ENCODE results near the gene JAG1. TPM values are rescaled to one million over a fixed set of nuclear protein-coding genes. Genes with fewer than 3 reads are reported as not detected.

Gene JAG1
- 8.4 and 9.9 TPM in 2 replicates for total RNA-seq (2014; rRNA removed; shearing (Covaris generic))

DNA sequence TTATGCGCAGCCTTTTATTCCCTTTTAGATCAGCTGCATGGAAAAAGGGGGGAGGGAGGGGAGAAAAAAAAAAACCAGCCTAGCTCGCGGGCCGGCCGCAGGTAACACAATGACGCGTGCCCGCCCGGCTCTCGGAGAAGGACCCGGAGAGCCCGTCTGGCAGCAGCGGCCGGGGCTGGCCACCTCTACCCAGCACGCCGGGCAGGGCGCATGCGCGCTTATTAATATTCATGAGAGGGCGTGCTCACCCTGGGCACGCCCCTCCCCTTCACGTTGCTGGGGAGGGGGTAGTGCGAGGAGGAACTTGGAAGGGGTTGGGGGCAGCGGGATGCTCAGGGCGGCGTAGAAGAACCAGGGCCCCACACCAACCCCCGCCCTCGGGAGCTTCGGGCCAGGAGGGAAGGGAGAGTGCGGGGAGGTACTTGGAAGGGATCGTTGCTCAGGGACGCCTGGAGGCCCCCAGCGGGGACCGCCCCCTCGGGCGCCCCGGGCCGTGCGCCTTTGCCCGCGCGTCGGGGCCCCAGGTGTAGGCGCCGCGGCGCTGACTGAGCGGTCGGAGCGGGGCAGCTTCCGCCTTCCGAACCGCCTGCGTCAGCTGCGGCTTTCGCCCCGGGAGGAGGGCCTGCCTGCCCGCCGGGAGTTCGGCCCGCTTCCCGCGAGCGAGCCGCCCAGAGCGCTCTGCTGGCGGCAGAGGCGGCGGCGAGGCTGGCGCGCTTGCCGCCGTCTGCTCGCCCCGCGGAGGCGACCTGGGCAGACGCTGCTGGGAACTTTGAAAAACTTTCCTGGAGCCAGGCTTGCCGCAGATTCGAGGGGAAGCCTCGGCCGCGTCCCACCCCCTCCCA, at the start of gene JAG1:
TSS of gene JAG1 (minus strand) at position 158 of the 842 bp plus-strand sequence. CDS start 469 bp downstream, outside the sequence.
- peak; percentile 89 for DNase-seq (ENCODE audit: low spot score)

DNA sequence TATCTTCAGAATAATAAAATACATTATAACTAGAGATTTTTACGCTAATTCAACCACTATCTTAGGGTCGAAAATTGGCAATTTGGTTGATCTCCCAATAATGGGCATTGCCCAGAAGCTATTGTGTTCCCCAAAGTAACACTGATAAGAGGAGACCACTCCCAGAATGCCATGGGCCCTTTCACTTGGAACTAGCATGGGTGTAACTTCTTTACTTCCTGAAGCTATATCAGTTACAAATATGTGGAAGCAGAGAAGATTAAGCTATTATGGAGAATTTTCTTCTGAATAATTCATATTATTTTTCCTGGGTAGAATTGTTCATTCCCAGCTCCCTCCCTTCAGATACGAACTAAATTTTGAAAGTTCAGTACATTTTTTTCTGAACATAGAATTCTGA, 48.2 kb upstream of the JAG1 start:
- DNase-seq (ENCODE audit: low spot score) = no peak

DNA sequence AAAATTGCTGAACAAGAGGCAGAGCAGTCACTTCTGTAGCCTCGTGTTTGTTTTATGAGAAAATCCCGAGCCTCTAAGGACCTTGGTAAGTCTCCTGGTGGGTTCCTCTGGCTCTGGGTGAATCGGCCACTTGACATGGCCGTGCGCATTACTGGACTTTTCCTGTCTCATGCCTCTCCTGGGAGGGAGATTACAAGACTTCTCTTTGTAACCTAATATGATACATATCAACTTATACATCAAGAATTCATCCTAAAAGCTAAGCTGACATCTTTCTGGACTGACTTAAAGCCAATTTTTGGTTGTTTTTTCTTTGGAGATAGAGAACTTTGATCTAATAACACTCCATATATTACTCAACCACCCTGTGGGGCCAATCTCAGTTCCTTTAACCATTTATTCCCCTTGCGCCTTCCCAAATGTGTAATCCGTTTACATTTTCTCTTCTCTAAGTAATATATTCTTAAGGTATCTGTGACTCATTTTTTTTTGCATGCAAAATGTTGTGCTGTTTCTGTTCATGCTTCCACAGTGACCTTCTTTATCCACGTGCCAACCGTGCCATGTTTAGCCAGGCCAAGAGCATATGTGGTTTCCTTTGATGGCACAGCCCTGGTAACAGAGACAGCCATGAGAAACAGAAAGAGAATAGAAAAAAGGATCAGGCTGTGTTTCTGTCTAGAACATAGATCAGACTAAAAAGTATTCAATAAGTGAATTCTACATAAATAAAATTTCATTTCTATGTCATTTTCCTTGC, 47.5 kb upstream of the JAG1 start:
- peak; percentile 19 for DNase-seq (ENCODE audit: low spot score)

DNA sequence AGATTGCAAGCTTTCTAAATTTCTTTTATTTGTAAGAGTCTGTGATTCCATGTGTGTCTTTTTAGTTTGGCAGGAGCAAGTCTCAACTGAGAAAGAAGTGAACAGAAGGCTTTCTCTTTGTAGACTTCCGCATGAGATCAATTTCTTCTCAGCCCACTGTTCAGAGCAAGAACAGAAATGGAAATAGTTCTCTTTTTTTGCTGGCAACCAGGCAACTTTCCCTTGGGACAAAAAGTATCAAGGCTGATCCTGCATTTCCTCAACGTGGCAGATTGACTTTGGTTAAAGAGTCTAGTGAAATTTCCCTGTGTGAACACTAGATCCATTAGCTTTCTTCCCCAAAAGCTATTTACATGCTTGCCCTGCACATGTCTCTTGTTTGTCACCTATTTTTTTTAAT, 46.8 kb upstream of the JAG1 start:
- DNase-seq (ENCODE audit: low spot score) = no peak

DNA sequence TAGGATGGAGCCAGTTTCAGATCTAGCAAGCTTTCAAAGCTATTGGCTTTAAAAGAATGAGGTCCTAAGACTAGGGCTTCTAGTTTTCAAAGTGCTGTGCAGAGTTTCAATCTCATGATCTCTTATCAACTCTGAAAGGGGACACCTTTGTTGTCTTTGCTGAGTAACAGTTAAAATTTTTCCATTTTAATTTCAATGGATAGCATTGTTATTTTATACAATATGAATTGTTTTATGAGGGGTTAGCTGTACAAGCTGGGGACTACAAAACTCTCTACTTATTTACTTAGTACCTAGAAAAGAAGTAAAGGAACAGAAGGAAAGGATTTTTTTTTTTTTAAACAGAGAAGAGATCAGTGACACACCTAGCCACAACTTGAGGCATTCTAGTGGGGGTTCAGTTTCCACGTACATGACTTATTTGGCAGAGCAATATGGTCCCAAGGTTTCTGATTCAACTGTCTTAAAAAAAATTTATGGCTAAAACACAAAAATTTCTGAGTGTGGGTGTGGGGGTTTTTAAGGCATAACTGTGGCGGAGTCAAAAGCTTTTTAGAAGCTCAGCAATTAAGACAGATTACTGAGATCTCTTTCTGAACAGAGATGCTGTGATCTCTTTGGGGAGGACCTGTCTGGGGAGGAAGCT, 46.1 kb upstream of the JAG1 start:
- DNase-seq (ENCODE audit: low spot score) = no peak

DNA sequence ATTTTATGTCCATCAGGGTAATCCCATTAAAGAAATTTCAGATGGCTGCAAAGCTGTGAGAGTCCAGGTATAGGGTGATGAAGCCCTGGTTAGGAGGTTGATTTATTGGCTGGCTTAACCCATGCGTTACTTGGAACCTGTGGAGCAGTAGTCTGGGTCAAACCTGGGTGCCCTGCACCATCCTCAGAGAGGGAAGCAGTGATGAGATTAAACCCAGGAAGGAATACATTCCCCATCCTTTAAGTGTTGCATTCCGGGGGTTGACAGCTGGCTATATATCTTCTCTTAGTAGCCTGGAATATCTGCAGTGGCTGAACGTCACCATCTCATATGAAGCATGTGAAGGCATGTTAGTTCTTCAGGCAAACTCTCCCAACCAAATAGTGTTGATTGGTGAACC, 44.9 kb upstream of the JAG1 start:
- no peak for DNase-seq (ENCODE audit: low spot score)

DNA sequence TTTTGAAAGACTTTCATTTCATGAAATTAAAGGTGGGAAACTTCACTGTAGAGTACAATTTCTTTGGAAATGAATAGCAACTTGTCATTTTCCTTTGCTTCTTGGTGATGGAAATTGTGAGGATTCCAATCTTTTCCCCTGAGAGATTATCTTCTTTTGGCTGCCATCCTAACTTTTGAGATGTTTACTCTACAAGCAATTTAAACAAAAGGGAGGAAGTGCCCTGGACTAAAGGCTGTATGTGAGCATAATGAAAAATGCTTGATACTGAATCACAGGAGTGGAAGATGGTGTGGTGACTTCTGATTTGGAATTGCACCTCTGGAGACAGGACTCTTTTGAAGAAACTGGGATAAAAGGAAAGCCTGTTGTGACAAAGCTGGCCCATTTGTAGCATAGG, 43.1 kb upstream of the JAG1 start:
- DNase-seq (ENCODE audit: low spot score) = no peak

DNA sequence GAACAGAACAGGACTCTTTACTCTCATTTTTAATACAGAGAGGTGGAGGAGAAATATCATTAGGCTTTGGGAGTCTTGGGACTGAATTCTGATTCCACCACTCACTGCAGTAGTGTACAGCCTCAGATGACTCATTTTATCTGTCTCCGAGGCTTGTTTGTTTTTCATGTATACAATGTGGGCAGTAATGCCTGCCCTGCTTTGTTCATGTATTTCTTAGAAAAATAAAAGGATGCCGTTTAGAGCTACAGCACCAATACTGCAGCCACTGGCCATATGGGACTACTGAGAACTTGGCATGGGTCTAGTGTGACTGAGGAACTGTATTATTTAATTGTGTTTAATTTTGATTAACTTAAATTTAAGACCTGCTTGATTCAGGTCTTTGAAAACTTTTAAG, 41.2 kb upstream of the JAG1 start:
- peak; percentile 72 for DNase-seq (ENCODE audit: low spot score)

DNA sequence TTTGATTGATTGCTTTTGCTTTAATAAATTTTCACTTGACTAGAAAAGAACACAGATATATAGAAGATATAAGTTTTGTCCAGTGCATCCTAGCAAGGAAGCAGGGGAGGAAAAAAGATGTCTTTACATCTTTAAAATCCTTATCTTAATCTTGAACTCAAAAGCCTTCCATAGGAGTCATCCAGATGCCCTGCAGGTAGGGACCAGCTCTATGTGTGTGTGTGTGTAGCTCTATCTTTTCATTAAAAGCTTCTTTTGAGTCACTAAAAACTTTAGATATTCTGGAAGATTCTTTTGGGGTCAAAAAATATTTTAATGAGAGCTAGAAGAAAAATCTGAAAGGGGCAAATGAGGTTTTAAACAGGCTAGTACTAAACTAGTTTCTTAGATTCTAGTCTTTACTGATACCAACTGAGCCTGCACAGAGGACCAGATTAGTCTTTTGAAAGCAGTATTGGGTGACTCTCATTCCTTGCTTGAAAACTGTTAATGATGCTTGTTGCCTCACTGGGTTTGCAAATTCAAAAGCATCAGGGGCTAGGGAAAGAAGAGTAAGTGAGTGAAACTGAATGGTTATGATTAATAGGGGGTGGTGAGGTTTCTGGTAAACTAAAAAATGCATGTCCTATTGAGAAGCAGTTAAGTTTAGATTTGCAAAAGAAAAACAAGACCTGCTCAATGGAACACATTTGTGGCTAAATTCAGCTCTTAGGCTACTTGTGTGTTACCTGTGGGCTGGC, 40.6 kb upstream of the JAG1 start:
- no peak for DNase-seq (ENCODE audit: low spot score)

DNA sequence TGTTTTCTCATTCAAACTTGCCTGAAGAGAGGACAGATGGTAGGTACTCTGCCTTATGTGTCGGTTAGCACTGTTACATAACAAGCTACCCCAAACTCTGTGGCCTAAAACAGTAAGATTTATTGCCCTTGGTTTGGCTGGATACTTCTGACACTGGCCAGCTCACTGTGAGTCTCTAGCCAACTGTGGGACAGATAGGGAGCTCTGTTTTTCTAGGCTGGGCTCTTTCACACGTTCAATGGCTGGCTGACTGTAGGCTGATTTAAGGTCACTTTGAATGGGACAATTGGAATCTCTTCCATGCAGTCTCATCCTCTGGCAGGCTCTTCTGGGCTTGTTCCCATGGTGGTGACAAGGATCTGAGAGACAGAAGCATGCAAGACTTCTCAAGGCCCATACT, 39.4 kb upstream of the JAG1 start:
- DNase-seq (ENCODE audit: low spot score) = no peak

DNA sequence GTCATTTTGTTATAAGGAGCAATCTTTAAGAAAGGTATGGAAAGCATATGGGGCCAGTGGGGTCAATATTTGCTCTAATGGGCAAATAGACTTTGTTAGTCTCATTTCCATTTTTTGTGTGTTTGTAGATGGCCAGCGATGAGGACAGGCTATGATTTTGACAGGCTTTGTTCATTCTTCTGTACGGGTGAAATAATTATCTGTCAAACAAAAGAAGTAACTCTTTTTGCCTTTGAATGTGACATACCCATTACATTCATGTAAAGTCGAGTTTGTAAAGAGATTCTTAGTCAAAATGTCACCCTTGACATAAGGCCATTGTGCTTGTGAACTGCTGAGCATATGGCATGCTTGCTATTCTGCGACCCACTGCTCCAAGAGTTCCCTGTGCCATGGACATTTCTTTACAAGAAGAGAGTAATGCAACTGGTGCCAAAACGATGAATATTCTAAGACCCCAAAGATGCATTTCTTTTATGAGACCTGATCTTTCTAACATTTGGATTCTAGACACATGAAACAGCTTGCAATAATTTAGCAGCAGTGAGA, 38.2 kb upstream of the JAG1 start:
- no peak for DNase-seq (ENCODE audit: low spot score)

DNA sequence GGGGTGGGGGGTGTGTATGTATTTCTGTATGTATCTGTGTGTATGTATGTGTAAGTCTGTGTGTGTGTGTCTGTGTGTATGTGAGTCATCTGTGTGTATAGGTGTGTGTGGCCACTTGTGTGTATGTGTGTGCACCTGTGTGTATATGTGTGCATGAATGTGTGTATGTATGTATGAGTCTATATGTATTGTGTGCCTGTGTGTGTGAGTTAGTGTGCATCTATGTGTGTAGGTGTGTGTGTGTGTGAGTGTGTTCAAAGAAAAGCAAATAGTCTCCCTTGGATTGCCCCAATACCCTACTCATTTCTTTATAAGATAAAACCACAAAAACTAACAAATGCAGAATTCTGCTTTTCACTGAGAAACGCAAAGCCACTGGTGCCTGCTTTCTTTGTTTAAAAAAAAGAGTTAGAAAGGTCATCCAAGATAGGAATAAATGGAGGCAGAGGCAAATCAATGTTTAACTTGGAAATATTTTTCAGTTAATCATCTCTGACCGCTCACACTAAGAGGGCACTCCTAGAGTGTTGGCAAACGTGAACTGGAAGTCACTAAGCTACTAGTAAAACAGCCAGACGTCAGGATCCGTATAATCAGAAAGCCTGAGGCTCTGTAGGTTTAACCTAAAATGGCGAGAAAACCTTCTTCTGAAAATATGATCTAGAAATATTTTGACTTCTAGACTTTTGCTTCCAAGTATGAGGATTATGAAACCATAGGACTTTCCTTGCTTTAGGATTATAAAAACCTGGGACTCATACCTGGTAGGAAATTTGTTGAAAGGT, 37.4 kb upstream of the JAG1 start:
- DNase-seq (ENCODE audit: low spot score) = peak; percentile 15

DNA sequence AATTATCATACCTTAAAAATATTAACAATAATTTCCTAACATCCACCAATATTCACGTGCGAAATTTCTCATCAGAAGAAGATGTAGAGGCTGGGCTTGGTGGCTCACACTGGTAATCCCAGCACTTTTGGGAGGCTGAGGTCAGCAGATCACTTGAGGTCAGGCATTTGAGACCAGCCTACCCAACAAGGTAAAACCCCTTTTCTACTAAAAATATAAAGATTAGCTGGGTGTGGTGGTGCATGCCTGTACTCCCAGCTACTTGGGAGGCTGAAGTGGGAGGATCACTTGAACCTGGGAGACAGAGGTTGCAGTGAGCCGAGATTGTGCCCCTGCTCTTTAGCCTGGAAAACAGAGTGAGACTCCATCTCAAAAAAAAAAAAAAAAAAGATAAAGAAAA, 36.1 kb upstream of the JAG1 start:
- DNase-seq (ENCODE audit: low spot score) = no peak

DNA sequence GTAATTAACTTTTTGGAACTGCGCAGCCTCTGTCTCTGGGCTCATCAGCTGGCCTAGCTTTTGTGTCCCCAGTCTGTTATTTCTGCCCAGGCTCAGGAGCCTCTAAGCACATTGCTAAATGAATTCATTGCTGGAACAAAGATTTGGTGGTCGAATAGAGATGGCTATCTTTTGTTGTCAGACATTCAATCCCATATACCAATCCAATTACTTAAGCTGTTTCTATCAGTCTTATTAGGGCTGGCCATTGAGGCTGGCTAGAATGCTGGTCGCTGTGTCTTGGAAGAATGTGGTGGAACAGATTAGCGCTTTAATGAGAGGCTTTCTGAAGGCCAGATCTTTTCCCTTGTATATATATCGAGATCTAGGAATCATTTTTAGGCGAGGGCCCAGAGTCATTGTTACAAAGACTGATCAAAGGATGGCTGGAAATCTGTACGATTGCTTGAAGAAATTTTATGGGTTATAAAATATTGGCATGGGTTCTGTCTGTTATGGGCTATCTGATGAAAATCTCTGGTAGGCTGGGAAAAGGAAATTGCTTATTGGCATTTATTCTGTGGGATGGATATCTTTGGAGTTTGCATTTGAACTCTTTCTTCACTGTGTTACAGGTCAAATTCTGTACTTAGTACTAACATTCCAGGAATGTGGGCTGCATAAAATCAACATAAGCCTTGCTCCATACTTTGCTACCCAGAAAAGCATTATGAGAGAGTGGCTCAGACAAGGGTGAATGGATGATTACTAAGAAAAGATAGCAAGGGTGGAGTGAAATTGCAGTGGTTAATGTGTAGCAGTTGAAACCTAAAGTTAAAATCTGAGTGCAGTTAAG, 34.8 kb upstream of the JAG1 start:
- DNase-seq (ENCODE audit: low spot score) = peak; percentile 14

DNA sequence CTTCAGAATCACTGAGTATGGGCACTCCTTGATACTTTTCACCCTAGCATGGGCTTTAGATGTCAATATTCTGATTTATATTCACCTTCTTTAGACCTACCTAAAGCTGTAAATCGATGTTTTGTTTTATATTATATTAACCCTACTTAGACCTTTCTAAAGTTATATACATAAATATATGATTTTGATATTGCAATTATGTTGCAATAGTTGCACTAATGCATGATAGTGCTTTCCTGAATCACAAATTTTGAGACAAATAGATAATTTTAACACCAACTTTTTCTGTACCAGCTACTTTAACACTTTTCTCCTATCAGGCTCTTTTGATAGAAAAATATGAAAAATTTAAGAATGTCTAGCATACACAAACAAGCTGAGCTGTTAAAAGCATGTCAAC, 34.0 kb upstream of the JAG1 start:
- DNase-seq (ENCODE audit: low spot score) = no peak

DNA sequence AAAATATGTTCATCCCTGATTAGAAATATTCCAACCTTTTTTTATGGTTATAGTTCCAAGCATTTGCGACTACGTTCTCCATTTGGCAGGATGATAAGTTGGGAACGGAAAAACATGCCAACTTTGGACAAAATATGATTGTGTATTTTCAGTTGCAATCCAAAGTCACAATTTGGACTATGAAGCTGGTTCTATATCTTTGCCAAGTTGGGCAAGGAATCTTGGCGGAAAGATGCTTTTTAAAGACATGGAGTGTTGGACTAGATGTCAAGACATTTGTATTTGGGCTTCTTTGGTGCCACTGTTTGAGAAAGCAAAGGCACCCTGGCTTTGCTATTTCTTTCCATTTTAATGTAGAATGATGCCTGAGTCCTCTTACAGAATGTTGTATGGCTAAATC, 33.3 kb upstream of the JAG1 start:
- DNase-seq (ENCODE audit: low spot score) = no peak

DNA sequence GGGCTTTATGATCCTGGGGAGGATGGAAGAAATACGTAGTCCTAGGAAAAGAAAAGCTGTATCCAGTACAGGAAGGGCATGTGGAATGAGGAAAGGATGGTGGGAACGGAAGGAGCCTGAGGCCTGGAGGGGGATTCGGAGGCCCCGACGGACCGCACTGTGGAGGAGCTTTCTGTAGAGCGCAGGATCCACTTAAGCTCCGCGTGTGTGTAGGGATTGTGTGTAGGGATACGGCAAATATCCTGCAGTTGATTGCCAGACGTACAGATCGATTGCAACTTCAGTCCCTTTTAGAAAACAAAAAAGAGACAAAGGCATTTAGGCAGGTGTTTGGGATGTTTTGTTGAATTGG, 32.6 kb upstream of the JAG1 start:
- DNase-seq (ENCODE audit: low spot score) = no peak

DNA sequence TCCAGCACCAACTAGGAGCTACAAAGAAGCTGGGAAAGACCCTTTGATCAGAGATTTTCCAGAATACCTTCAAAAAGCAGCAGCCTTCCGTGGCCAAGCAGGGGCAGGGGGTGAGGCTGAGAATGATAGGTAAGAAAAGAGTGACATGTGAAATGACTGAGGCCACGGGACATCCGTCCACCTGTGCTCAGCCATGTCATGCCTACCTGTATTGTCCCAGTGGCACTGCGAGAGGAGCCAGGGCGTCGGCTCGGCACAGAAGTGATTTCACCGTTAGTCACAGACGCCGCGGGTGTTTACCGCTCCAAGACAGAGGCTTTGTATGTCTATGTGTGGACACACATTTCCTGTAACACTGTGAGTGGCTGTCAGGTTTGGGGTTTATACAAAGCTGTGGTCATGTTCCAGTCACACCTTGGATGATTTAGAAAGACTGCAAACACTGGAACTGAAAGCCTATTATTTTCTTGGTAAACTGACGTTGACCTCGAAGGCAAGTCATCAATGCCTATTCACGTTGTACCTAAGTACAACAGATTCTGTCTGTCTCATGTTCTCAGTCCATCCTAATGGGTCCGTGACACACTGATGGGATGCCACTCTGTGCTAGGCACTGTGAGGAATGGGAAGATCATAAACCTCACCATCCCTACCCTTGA, 32.1 kb upstream of the JAG1 start:
- peak; percentile 45 for DNase-seq (ENCODE audit: low spot score)

DNA sequence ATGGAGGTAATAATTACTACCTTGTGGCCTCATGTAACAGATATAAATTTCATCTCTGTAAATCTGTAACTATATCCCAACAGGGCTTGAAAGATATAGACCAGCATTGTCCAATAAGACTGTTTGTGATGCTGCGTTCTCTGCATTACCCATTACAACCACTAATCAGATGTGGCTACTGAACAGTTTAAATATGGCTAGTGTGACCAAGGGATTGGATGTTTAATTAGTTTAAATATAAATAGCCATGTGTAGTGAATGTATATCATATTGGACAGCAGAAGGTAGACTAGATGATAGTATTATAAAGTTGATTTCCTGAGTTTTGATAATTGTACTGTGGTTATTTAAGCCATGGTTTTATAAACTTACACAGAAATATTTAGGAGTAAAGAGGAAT, 27.8 kb upstream of the JAG1 start:
- DNase-seq (ENCODE audit: low spot score) = no peak

Measured in H4 (cell line).